Measurements from ENCODE around the gene SMIM32.

DNA sequence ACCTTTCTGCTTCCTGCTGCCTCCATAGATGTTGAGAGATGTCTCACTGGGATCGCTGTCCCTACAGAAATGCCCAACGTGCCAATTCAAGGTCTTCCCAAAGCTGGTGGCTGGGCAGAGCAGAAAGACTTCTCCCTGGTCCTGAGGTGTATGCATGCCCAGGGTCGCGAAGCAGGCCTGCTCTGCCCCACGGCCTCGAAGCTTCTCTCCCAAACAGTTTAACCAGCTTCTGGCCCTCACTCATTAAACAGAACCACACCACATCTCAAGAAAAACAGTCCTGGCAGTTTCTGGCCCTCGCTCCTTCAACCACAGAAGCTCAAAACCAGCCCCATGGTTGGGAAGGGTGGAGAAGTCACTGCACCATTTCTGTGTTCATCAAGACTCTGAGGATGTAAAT lies 14.7 kb upstream of the SMIM32 start:
- TF ChIP-seq POLR2AphosphoS5 (IDR thresholded peaks at IDR 0.05; ENCODE audit: borderline replicate concordance, low read depth, low read length) (no peak), EZH2 (IDR thresholded peaks at IDR 0.05) (no peak), FOXP2 (optimal IDR thresholded peaks at IDR 0.05; ENCODE audit: control extremely low read depth, extremely low read length, insufficient read depth) (no peak)
